Dedifferentiated amniotic fluid mesenchymal stem cell (primary cell): ENCODE results near the gene CEP20.
A peak's percentile ranks its signal among the peaks of the same experiment; 100 is the strongest.

Experiments used
- DNase-seq: peaks from one replicate; pipeline ENCODE4 v3.0.0-alpha.2; 2016; ENCODE audit errors: extremely low spot score

CEP20 gene

DNA sequence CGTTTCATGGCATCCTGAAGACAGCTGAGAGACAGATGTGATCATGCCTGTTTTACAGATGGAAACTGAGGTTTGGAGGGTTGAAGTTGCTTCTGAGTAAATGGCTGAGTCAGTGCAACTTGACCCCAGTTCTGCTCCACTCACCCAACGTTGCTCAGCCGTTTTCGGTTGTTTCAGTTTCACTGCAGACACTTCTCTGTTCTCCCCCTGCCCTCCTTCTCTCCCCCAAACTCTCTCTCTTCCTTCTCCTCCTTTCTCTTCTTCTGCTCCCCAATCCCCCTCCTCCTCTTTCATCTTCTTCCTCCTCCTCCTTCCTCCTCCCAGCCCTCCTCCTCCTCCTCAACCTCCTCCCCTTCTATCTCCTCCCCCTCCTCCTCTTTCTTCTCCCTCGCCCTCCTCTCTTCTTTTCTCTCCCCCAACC is 9.4 kb upstream of the CEP20 start:
- peak; percentile 40 for DNase-seq

DNA sequence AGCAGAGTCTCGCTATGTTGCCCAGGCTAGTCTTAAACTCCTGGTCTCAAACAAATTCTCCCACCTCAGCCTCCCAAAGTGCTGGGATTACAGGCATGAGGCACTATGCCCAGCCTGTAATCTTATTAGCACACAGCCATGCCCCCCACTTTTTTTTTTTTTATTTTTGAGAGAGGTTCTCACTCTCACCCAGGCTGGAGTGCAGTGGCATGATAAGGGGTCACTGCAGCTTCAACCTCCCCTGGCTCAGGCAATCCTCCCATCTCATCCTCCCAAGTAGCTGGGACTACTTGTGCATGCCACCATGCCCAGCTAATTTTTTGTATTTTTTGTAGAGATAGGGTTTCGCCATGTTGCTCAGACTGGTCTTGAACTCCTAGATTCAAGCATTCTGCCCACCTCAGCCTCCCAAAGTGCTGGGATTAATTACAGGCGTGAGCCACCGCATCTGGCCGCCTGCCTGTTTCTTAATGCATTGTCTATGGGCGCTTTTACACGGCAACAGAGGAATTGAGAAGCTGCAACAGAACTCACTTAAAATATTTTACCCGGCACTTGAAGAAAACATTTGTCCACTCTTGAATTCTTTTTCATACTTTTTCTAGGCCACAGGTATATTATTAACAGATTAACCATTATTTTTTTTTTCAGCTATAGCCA is 8.8 kb upstream of the CEP20 start:
- DNase-seq: no peak

DNA sequence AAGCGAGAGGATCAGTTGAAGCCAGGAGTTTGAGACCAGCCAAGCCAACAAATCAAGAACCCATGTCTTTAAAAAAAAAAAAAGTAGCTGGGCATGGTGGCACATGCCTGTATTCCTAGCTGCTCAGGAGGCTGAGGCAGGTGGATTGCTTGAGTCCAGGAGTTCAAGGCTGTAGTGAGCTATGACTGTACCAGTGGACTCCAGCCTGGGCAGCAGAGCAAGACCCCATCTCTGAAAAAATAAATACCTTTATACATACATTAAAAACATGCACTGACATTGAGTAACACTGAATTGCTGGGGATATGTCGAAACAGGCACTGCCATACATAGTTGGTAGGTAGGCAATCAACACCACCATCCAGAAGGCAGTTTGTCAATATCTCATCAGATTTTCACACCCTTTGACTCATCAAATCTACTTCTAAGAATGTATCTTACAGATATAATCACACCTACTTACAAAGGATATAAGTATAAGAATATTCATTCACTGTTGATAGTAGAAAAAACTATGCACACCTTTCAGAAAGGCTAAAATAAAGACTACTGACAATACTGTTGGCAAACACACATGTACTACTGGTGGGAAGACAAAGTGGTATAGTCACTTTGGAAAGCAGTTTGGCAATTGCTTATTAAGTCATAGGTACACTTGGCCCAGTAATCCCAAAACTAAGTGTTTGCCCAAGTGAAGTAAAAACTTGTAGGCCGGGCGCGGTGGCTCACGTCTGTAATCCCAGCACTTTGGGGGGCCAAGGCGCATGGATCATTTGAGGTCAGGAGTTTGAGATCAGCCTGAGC is 6.4 kb upstream of the CEP20 start:
- DNase-seq: no peak

DNA sequence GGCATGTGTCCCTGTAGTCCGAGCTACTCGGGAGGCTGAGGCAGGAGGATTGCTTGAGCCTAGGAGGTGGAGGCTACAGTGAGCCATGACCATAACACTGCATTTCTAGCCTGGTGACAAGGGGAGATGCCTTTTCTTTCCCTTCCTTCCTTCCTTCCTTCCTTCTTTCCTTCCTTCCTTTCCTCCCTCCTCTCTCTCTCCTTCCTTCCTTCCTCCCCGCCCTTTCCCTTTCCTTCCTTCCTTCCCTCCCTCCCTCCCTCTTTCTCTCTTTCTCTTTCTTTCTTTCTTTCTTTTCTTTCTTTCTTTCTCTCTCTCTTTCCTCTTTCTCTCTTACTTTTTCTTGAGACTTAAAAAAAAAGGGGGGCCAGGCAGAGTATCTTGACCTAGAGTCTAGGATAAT is 3.1 kb upstream of the CEP20 start:
- DNase-seq: no peak

DNA sequence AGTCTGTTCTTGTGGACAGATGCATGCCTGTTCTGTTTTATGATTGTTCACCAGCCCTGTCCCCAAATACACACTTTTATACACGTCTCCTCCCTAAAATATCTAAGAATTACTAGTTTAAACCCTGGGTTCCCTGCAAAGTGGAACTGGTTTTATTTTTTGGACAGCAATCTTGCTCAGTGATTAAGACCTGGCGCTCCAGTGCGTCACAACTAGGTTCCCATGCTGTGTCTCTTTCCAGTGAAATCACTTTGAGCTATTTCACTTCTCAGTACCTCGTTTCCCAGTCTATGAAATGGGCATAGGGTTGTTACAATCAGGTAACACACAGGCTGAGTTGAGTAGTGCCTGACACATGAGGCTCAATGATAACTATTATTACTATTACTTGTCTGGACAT is 1.1 kb downstream of the CEP20 start:
- no peak for DNase-seq

DNA sequence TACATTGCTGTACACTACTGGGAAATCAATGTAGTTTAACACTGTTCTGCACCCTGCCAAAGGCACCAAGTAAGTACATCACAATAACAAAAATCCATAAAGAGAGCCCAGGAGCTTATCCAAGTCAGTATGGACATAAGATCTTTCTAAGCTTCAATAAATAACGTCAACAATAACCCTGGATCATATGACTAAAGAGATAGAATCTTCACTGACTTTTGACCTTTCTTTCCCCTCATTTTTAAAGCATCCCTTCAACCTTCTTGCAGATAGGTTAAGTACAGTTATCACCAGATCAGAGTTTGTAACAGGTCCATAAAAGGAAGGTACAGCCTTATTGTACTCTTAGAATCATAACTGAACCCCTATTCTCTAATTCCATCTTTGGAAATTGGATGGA is 2.3 kb downstream of the CEP20 start:
- no peak for DNase-seq

DNA sequence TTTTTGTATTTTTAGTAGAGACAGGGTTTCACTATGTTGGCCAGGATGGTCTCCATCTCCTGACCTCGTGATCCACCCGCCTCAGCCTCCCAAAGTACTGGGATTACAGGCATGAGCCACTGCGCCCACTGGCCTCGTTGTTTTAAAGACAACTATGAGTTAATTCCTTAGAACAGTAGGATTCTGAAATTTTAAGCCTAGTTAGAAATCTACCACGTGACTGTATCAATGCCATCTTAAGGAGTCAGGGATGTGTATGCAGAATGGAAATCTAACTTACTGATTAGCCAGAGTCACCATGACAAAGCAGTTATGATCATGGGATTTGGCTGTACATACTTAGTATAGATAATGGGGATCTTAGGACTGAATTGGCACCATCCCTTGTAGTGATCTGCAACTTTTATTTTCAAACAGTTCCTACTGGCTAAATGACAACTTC is 2.8 kb downstream of the CEP20 start:
- no peak for DNase-seq

DNA sequence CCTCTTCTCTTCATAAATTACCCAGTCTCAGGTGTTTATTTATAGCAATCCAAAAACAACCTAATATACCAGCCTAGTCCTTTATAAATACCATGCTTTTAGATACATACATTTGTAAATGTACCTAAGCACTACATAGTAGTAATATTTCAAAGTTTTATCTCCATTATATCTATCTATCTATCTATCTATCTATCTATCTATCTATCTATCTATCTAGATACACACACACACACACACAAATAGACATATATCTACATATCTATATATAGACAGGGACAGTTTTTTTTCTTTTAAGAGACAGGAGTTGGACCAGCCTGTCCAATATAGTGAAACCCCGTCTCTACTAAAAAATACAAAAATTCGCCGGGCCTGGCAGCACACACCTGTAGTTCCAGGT is 5.8 kb downstream of the CEP20 start:
- DNase-seq: no peak

DNA sequence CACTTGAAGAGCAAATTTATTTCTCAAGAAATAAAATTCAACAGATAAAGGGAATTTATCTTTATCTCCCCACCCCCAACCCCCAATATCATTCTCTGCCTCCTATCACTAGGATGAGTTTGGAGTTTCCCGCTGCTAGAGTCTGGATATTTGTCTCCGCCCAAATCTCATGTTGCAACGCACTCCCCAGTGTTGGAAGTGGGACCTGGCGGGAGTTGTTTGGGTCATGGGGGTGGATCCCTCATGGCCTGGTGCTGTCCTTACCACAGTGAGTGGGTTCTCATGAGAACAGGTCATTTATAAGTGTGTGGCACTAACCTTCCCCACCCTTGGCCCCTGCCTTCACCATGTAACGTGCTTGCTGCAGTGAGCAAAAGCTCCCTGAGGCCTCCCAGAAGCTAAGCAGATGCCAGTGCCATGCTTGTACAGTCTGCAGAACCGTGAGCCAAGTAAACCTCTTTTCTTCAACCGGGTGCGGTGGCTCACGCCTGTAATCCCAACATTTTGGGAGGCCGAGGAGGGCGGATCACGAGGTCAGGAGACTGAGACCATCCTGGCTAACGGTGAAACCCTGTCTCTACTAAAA is 6.5 kb downstream of the CEP20 start:
- DNase-seq: no peak

DNA sequence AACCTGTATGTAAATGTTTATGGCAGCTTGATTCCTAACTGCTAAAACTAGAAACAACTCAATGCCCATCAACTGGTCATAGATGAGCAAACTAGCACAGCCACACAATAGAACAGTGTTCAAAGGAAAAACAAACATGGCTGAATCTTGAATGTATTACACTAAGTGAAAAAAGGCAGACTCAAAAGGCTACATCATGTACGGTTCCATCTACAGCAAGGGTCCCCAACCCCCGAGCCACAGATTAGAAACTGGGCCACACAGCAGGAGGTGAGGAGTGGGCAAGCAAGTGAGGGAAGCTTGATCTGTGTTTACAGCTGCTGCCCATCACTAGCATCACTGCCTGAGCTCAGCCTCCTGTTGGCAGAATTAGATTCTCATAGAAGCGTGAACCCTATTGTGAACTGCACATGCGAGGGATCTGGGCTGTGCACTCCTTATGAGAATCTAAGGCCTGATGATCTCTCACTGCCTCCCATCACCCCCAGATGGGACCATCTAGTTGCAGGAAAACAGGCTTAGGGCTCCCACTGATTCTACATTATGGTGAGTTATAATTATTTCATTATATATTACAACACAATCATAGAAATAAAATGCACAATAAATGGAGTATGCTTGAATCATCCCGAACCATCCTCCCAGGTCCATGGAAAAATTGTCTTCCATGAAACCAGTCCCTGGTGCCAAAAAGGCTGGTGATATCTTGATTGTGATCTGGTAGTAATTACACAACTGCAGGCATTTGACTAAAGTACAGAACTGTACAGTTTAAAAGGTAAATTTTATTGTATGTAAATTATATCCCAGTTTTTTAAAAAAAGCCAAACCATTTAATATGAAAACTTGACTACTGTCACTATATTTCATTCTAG is 7.7 kb downstream of the CEP20 start:
- DNase-seq: no peak

DNA sequence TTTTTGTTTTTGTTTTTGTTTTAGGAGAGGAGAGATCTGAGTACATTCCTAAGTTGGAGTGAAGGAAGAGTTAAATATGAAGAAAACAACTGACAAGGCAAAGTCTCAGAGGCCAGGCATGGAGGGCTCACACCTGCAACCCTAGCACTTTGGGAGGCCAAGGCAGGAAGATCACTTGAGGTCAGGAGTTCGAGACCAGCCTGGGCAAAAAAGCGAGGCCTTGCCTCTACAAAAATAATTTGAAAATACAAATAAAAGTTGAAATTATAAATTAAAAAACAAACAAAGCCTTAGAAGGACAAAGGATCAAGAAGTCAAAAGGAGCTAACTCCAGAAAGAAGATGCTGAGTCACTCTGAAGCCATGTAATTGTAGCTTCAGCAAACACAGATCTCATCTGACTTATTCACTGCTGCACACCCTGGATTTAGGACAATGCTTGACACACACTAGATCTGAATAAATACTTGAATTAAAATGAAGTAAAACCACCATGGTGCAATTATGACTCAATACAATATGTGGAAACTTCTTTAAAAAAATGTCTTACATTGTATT is 9.1 kb downstream of the CEP20 start:
- DNase-seq: peak; percentile 88

DNA sequence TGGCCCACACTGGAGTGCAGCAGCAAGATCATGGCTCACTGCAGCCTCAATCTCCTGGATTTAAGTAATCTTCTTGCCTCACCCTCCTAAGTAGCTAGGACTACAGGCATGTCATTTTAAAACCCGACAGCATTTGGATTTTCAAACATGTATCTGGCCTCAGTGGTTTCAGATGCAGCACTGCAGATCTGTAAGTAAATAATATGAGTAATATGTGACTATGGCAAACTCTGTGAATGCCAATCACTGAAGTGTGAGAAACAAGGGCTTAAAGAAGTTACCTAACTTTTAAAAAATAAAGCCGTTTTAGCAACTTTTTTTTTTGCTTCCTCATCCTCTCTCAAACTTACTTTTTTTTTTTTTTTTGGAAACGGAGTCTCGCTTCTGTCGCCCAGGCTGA is 11.9 kb downstream of the CEP20 start:
- DNase-seq: no peak

DNA sequence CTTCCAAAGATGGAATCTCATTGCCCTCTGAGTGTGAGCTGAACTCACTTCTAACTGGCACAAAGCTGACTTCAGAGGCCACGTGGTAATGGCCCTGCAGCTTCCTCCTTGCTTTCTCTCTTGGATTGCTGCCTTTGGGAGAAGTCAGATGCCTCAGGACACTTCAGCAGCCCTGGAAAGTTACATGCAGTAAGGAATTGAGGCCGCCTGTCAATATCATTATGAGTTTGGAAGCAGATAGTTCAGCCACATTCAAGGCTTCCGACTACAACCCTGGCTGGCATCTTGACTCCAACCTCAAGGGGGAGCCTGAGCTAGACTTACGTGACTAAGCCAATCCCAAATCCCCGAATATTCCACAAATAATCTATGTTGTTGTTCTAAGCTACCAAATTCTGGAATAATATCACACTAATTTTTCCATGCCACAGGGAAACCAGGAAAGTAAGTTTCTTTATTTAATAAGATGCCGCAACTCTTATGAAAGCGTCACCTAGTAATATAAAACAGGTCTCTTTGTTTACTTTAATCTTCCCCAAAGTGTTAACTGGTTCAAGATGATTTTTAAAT is 13.6 kb downstream of the CEP20 start:
- DNase-seq: peak; percentile 84

DNA sequence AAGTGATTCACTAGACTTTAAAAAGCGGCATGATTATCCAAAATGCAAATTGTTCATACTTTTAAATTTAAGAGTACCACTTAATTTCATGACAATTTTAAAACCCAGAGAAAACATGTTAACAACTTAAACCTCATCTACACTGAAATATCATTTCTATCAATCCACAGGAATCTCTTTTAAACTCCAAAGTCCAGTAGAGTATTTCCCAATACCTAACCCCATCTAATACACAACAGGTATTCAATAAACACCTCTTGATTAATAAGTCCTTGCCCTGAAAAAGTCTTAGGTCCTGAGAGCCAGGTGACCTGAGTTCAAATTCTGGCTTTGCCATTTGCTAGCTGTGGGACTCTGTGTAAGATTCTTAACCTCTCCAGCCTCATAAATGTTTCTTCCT is 14.7 kb downstream of the CEP20 start:
- no peak for DNase-seq

DNA sequence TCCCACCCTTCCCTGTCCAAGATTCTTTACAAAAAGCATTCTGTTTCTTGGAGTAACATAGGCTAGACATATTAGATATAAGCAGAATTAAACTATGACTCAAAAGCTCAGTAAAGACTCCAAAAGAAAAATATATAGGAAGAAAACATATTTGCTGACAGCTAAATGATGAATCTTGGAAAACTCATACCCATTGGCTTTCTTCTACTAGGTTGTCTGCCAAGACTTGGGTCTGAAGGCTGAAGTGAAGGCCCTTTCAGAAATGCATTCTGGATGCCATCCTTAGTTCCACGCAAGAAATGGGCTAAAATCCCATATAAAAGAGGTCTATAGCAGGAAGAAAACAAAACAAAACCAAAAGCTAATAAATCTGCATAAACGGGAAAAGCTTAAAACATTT is 15.1 kb downstream of the CEP20 start:
- DNase-seq: no peak

DNA sequence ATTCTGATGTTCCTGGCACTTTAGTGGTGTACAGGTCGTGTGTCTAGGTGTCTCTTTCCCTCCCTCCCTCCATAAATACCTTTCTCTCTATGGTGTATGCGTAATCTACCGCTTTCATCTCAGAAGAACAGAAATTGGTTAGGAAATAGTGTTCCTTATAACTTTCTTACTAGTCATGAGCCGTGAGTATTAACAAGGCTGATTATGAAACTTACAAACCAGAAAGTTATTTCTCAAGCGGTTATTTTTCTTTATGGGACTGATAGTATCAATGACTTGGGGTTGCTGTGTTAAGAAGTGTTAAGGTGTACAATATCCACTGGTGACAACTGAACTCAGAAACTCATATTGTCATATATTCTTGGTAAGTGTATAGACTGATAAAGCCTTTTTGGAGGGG is 18.4 kb downstream of the CEP20 start:
- no peak for DNase-seq

DNA sequence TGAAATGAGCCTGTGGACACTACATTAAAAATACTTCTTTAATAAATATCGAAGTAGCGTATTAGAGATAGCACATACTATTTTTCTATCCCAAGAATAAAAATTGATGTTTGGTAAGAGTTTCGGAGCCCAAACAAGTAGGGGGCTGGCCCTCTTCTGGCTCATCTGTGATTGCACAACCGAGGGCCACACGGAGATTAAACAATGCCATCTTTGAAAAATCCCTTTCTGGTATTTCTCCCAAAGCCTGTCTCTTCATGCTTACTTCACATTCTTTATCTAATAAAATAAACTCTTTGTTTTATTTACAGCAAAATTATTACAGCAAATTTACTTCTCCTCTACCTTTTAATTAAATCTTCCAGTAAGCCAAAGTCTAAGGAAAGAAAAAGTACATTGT is 22.0 kb downstream of the CEP20 start:
- no peak for DNase-seq

DNA sequence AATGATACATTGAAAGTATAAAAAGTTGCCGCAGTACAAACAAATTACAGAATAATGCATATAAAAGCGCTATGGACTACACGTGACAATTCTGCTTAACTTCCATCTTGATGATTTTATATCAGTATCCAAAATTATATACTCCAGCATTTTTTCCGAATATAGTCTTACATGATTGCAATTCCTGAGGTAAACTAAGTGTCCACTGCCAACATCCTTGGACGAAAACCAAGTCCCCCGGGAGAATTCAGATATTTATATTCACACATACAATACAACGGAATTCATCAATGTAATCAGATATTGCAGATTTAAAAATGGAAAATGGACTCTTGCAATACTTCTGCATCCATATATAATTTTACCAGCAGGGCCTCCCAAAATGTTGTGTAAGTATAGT is 22.7 kb downstream of the CEP20 start:
- DNase-seq: peak; percentile 63

DNA sequence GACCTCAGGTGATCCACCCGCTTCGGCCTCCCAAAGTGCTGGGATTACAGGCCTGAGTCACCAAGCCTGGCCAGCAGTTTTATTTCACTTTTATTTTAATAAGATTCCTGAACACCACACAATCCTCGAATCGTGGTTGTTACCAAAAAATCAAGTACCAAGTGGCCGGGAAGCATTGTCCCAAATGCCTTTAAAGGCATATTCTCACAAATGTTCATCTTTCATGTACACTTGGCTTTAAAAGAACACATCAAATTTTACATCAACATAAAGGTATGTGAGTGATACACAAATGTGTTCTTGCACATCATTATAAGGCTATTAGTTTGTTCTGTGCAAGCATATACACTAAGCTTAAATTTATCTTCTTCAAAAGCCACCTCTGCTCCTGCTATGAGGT is 23.5 kb downstream of the CEP20 start:
- DNase-seq: no peak

DNA sequence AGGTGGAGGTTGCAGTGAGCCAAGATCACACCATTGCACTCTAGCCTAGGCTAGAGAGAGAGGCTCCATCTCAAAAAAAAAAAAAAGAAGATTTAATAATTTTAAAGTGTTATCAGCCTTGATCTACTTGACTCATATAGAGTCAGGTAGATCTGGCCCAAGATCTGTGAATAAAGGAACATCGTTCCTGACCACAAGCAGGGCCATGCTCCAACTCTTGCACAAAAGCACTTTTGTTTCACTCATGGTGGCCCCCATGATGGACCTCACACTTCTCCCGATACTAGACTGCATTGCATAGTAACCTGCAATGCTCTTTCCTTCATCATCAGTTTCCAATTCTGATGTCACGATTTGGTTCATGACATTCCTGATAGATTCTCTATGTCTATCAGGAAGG is 26.4 kb downstream of the CEP20 start:
- DNase-seq: no peak

DNA sequence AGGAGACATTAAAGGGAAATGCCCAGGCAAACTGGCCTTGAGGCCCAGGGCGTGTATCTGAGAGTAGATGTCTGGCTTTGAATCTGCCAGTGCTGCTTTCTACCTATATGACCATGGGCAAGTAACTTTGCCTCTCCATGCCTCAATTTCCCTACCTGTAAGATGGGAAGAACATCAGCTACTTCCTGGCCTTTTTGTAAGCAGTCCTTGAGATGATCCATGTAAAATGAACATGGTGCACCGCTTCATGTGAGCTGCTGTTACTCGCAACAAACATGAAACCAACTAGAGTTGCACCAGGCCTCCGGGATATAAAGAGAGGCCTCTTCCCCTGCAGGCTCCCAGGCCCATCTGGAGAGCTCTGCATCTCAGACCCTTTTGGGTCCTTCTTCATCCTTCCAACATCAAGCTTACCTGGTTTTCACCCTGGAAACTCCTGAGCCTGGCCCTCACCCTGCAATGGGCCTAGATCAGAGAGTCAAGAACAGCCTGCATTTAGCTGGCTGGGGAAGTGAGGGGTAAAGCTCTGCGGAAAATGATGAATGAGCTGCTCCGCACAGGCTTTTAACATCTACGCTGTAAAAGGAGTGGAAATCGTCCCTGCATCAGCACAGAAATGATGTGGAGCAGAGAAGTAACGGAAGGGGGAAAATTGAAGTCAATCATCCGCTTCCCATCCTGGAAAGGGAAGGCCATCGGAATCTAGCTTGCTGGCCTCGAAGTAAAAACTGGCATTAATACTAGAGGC is 29.3 kb downstream of the CEP20 start:
- no peak for DNase-seq
